ENCODE measurements around the gene NTM.

NTM gene

GRCh38 chr11:131824771-131825170 lies 454.4 kb downstream of the NTM start:
- no peak for DNase-seq (ENCODE audit: low spot score)

GRCh38 chr11:131827430-131827829 lies 457.0 kb downstream of the NTM start:
- DNase-seq (ENCODE audit: low spot score), result no peak

- DNase-seq (ENCODE audit: low spot score), result no peak
These were observed 459.3 kb downstream of the NTM start for GRCh38 chr11:131829725-131830124.

- DNase-seq (ENCODE audit: low spot score), result no peak
These were observed 461.7 kb downstream of the NTM start for GRCh38 chr11:131832079-131832478.

- DNase-seq (ENCODE audit: low spot score), result no peak
These were observed 463.0 kb downstream of the NTM start for GRCh38 chr11:131833366-131833765.

- DNase-seq (ENCODE audit: low spot score), result no peak
These were observed 467.1 kb downstream of the NTM start for GRCh38 chr11:131837562-131837961.

GRCh38 chr11:131838016-131838415 lies 467.6 kb downstream of the NTM start:
- DNase-seq (ENCODE audit: low spot score), result no peak

- DNase-seq (ENCODE audit: low spot score), result no peak
These were observed 468.9 kb downstream of the NTM start for GRCh38 chr11:131839326-131839725.

- DNase-seq (ENCODE audit: low spot score), result no peak
These were observed 470.1 kb downstream of the NTM start for GRCh38 chr11:131840545-131840944.

GRCh38 chr11:131841028-131841427 lies 470.6 kb downstream of the NTM start:
- DNase-seq (ENCODE audit: low spot score), result no peak

DNA sequence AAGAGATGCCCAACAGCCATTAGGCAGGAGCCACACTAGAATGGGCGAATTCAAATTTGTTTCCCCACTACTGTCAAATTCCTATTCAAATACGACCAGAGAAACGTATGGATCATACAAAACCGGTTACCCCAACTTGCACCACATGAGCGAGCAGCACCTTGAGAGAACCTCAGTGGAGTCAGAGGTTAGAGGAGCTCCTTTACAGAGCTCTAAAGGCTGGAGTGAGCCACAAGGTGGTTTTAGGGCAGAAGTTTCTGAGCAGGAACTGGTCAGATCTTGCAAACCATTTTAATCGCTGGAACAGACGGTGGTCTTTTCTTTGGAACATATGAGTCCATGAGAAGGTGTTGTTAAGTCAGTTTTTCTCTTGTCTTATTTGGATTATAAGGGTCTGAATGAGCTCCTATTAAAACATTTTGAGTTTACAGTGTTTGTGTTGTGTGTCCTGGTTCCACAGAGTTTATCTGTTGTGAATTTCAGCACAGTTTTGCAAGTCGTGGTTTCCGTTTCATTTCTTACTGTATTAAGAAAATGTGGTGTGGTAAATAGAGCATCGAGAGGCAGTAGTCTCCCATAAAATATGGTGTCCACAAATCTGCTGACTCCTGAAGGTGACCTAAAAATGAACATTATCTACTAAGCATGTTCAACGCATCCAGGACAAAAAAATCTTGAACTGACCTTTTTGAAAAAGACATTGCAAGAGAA lies 471.7 kb downstream of the NTM start:
- no peak for DNase-seq (ENCODE audit: low spot score)

GRCh38 chr11:131845255-131845654 lies 474.8 kb downstream of the NTM start:
- DNase-seq (ENCODE audit: low spot score), result no peak

- no peak for DNase-seq (ENCODE audit: low spot score)
These were observed 479.1 kb downstream of the NTM start for GRCh38 chr11:131849485-131849884.

GRCh38 chr11:131850507-131850906 lies 480.1 kb downstream of the NTM start:
- DNase-seq (ENCODE audit: low spot score), result no peak

DNA sequence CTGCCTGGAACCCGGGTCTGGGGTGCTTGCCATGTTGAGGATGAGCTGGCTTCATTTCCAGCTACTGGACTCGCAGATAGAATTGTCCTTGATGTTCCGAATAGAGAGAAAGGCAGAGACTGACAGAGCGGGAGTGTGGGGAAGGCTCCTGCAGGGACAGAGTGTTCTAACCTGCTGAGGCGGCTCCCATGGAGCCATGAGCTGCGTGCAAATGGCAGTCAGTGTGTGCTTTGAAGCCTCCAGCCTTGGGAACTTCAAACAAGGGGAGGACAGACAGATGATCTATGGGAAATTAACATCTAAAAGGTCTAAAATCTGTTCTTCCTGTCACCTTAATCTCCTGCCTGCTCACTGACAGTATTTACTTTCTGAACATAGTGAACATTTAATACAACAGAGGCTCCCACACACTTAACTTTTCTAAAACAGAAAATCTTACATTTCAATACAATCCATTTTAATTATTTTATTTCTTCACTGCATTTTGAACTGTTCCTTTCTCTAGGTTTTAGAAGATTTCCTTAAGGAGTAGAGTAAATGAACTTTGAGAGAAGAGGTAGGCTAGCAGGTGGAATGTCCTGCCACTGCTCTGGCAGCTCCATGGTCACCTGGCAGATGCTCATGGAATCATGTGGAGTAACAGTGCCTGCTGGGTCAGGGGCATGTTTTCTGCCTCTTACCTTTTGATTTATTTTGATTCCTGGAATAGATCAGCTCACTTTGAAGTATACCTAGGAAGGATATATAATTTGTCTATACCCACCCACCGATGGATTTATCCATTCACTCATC lies 481.7 kb downstream of the NTM start:
- peak; percentile 2 for DNase-seq (ENCODE audit: low spot score)

GRCh38 chr11:131852757-131853156 lies 482.3 kb downstream of the NTM start:
- DNase-seq (ENCODE audit: low spot score), result no peak

GRCh38 chr11:131854391-131854790 lies 484.0 kb downstream of the NTM start:
- no peak for DNase-seq (ENCODE audit: low spot score)

DNA sequence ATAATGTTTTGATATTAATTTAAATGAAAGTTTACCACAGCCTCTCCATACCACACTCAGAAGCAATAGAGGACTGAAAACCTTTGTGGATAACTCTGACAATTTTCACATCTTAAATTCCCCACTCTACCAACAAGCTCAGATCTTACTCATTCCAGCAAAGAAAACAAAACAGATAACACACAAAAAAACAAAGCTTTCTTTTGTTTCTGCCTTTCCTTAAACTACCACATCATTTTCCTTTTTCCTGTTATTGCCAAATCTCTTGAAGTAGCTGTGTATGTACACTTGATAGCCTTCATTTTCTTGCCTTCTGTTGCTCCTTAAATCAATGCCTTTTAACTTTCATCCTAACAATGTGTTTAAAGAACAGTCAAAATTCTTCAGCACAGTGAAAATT lies 484.9 kb downstream of the NTM start:
- DNase-seq (ENCODE audit: low spot score), result no peak

DNA sequence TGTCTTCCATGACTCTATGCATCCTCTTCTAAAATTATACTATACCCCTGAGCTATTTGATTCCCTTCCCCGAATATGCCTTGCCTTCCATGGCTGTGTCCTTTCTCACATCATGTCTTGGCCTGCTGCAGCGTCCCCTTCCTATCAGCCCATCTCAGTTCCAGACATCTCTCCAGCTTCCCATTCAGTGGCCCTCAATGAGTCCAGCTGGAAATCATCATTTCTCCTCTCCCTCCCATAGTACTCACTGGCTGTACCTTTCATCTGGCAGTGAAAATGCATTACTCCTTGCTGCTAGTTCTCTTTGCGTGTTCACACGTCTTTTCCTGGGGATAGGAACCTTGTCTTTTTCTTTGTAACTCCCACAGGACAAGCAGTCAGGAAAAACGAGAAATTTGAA lies 486.8 kb downstream of the NTM start:
- no peak for DNase-seq (ENCODE audit: low spot score)

DNA sequence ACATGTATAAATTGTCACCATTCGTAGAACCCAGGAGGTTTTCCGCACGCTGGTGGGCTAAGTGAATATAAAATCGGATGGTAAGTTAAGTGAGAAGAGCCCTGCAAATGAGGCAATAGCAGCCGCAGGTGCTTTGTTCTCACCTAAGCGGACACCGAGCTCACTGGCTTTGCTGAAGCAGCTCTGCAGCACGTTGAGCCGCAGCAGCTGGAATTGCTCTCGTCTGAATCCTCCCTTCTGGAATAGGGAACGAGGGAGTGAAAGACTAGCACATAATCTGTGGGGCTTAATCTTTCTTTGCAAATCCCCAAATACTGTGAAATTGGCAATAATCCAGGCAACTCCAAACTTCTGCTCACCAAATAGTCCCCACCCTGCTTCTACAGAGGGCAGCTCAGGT lies 488.1 kb downstream of the NTM start:
- DNase-seq (ENCODE audit: low spot score), result no peak

GRCh38 chr11:131859538-131860210 lies 489.3 kb downstream of the NTM start:
- no peak for DNase-seq (ENCODE audit: low spot score)

GRCh38 chr11:131864228-131864627 lies 493.8 kb downstream of the NTM start:
- no peak for DNase-seq (ENCODE audit: low spot score)

- no peak for DNase-seq (ENCODE audit: low spot score)
These were observed 495.4 kb downstream of the NTM start for GRCh38 chr11:131865860-131866259.
